SK-N-MC (cell line): Measurements from ENCODE around the gene PPM1B.

Experiments used
- EZH2 ChIP-seq: fragments of 200-600 bp; sonication (generic); IDR thresholded peaks from one replicate; pipeline ENCODE4 v1.6.1; 2017; ENCODE audit warnings: antibody characterized with exemption
- FOXP2 ChIP-seq: optimal IDR thresholded peaks from 2 replicates; pipeline ENCODE3; 2011; ENCODE audit warnings: mild to moderate bottlenecking, moderate library complexity; ENCODE audit not compliant: insufficient read depth; ENCODE audit errors: extremely low read length, control extremely low read depth
- POLR2AphosphoS5 ChIP-seq: IDR thresholded peaks from 2 replicates; pipeline ENCODE4 v1.6.1; 2012; ENCODE audit warnings: mild to moderate bottlenecking, low read depth, low read length, borderline replicate concordance

DNA sequence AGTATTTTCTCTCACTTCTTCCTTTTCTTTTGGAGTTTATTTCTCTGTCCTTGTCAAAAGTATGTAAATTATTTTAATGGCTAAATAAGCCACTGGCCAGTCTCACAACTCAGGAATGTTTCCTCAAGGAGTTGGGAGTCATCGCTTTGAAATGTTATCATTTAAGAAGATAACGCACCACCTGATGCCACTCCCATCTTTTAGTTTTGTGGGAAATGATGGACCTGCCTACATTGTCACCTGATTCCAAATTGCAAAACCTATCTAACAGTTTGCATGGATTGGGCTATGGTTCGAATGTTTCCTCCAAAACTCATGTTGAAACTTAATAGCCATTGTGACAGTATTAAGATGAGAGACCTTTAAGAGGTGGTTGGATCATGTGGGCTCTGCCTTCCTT lies 32.4 kb upstream of the PPM1B start:
- no peak for TF ChIP-seq FOXP2
- no peak for TF ChIP-seq EZH2
- TF ChIP-seq POLR2AphosphoS5: no peak
